OCI-LY1 (cell line): Measurements from ENCODE around the gene MRGPRD.

Source experiments
- H2AFZ ChIP-seq: fragments of 200-600 bp; sonication (generic), shearing (Covaris generic); 2 replicates; pipeline ENCODE4 v1.6.0; 2014; ENCODE audit warnings: antibody characterized with exemption, mild to moderate bottlenecking, low read length
- H3F3A ChIP-seq: fragments of 200-600 bp; sonication (generic), shearing (Covaris generic); 2 replicates; pipeline ENCODE4 v1.6.0; 2014; ENCODE audit warnings: mild to moderate bottlenecking, antibody characterized with exemption, low read length, moderate library complexity; ENCODE audit not compliant: insufficient read depth
- H3K27ac ChIP-seq: fragments of 200-600 bp; sonication (generic); 2 replicates; pipeline ENCODE4 v1.5.1; 2014; ENCODE audit warnings: low read length, mixed run types, mild to moderate bottlenecking, low read depth; ENCODE audit not compliant: poor library complexity, severe bottlenecking
- H3K27me3 ChIP-seq: fragments of 200-600 bp; sonication (generic); 2 replicates; pipeline ENCODE4 v1.6.0; 2014; ENCODE audit warnings: antibody characterized with exemption, mild to moderate bottlenecking, low read length, moderate library complexity; ENCODE audit not compliant: insufficient read depth
- H3K36me3 ChIP-seq: fragments of 200-600 bp; sonication (generic); 2 replicates; pipeline ENCODE4 v1.6.1; 2014; ENCODE audit warnings: mild to moderate bottlenecking, antibody characterized with exemption, low read length, moderate library complexity, mixed read lengths; ENCODE audit not compliant: insufficient read depth
- H3K4me1 ChIP-seq: fragments of 200-600 bp; sonication (generic); 2 replicates; pipeline ENCODE4 v1.5.1; 2014; ENCODE audit warnings: mild to moderate bottlenecking, low read length, moderate library complexity; ENCODE audit not compliant: insufficient read depth, severe bottlenecking
- H3K4me2 ChIP-seq: fragments of 200-600 bp; sonication (generic), shearing (Covaris generic); 2 replicates; pipeline ENCODE4 v1.6.1; 2014; ENCODE audit warnings: low read length
- H3K4me3 ChIP-seq: fragments of 200-600 bp; sonication (generic); 2 replicates; pipeline ENCODE4 v1.5.1; 2014; ENCODE audit warnings: low read length, low read depth, mild to moderate bottlenecking, mixed read lengths; ENCODE audit not compliant: poor library complexity, severe bottlenecking
- H3K79me2 ChIP-seq: fragments of 200-600 bp; shearing (Covaris generic); 2 replicates; pipeline ENCODE4 v1.6.1; 2016; ENCODE audit warnings: mixed run types, low read length, mixed read lengths; ENCODE audit not compliant: insufficient read depth
- H3K9ac ChIP-seq: fragments of 200-600 bp; sonication (generic), shearing (Covaris generic); 2 replicates; pipeline ENCODE4 v1.6.1; 2014; ENCODE audit warnings: mild to moderate bottlenecking, low read length, mixed read lengths
- H3K9me2 ChIP-seq: fragments of 200-600 bp; sonication (generic), shearing (Covaris generic); 2 replicates; pipeline ENCODE4 v1.6.1; 2014; ENCODE audit warnings: low read depth, mild to moderate bottlenecking, low read length, mixed read lengths
- H3K9me3 ChIP-seq: fragments of 200-600 bp; shearing (Covaris generic); 2 replicates; pipeline ENCODE4 v1.6.1; 2014; ENCODE audit warnings: low read length, mixed read lengths
- H4K20me1 ChIP-seq: fragments of 200-600 bp; sonication (generic), shearing (Covaris generic); 2 replicates; pipeline ENCODE4 v1.6.0; 2016; ENCODE audit warnings: mild to moderate bottlenecking, low read length; ENCODE audit not compliant: insufficient read depth
- CTCF ChIP-seq: fragments of 200-600 bp; sonication (generic), shearing (Covaris generic); IDR thresholded peaks from 2 replicates; pipeline ENCODE4 v1.5.1; 2017; ENCODE audit warnings: mild to moderate bottlenecking, antibody characterized with exemption, low read length, moderate library complexity, mixed read lengths
- EZH2 ChIP-seq: fragments of 200-600 bp; sonication (generic), shearing (Covaris generic); IDR thresholded peaks from 2 replicates; pipeline ENCODE4 v1.8.0; 2017; ENCODE audit warnings: borderline replicate concordance, mixed run types, mild to moderate bottlenecking, antibody characterized with exemption, low read length, moderate library complexity, mixed read lengths

Gene MRGPRD

GRCh38 chr11:68968306-68969250, 12.2 kb downstream of the MRGPRD start:
- TF ChIP-seq CTCF (no peak), EZH2 (no peak)
- no peak overlapping the region for H3K9ac ChIP-seq
- H3K79me2 ChIP-seq, result no peaks in the 10 kb centered on the region
- H3K4me1 ChIP-seq, result no peaks in the 10 kb centered on the region
- no peak overlapping the region for H3K27ac ChIP-seq
- no peak overlapping the region for H3K4me3 ChIP-seq
- no peak overlapping the region for H3K4me2 ChIP-seq
- H4K20me1 ChIP-seq, result no peaks in the 10 kb centered on the region
- no peak overlapping the region for H2AFZ ChIP-seq
- H3K36me3 ChIP-seq, result no peaks in the 10 kb centered on the region; the same call in 1 of the 2 replicates
- H3F3A ChIP-seq, result no peaks in the 10 kb centered on the region
- no peaks in the 10 kb centered on the region for H3K9me2 ChIP-seq
- H3K9me3 ChIP-seq, result no peaks in the 10 kb centered on the region
- H3K27me3 ChIP-seq, result peaks cover 4% of the 10 kb centered on the region; the same call in 1 of the 2 replicates

- Histone ChIP-seq H3K27me3 (peaks cover 4% of the 10 kb centered on the region; the same call in 1 of the 2 replicates), H3K4me1 (no peaks in the 10 kb centered on the region)
- TF ChIP-seq CTCF, result no peak
- no peak for TF ChIP-seq EZH2
Measured at GRCh38 chr11:68966894-68967780, 13.6 kb downstream of the MRGPRD start.

GRCh38 chr11:68965901-68966853, 14.6 kb downstream of the MRGPRD start:
- Histone ChIP-seq H3K9me2 (no peaks in the 10 kb centered on the region), H3K9ac (no peak overlapping the region), H3F3A (no peaks in the 10 kb centered on the region), H3K4me1 (no peaks in the 10 kb centered on the region), H3K4me2 (no peak overlapping the region), H3K79me2 (no peaks in the 10 kb centered on the region), H3K27ac (no peak overlapping the region), H3K4me3 (no peak overlapping the region), H3K9me3 (no peaks in the 10 kb centered on the region), H3K36me3 (no peaks in the 10 kb centered on the region; the same call in 1 of the 2 replicates), H4K20me1 (no peaks in the 10 kb centered on the region), H2AFZ (no peak overlapping the region), H3K27me3 (peaks cover 4% of the 10 kb centered on the region; the same call in 1 of the 2 replicates)
- no peak for TF ChIP-seq EZH2
- no peak for TF ChIP-seq CTCF

More at GRCh38 chr11:68966894-68967780, 13.6 kb downstream of the MRGPRD start:
- Histone ChIP-seq H3K36me3 (no peaks in the 10 kb centered on the region; the same call in 1 of the 2 replicates), H4K20me1 (no peaks in the 10 kb centered on the region), H3K9me2 (no peaks in the 10 kb centered on the region), H3K27ac (no peak overlapping the region), H3K9ac (no peak overlapping the region), H2AFZ (no peak overlapping the region), H3K4me2 (no peak overlapping the region), H3F3A (no peaks in the 10 kb centered on the region), H3K4me3 (no peak overlapping the region), H3K79me2 (no peaks in the 10 kb centered on the region), H3K9me3 (no peaks in the 10 kb centered on the region)
